OCI-LY1 (cell line): ENCODE results near the gene CEP128.

Experiments
- H2AFZ ChIP-seq: fragments of 200-600 bp; sonication (generic), shearing (Covaris generic); 2 replicates; pipeline ENCODE4 v1.6.0; 2014; ENCODE audit warnings: antibody characterized with exemption, mild to moderate bottlenecking, low read length
- H3F3A ChIP-seq: fragments of 200-600 bp; sonication (generic), shearing (Covaris generic); 2 replicates; pipeline ENCODE4 v1.6.0; 2014; ENCODE audit warnings: mild to moderate bottlenecking, antibody characterized with exemption, low read length, moderate library complexity; ENCODE audit not compliant: insufficient read depth
- H3K27ac ChIP-seq: fragments of 200-600 bp; sonication (generic); 2 replicates; pipeline ENCODE4 v1.5.1; 2014; ENCODE audit warnings: low read length, mixed run types, mild to moderate bottlenecking, low read depth; ENCODE audit not compliant: poor library complexity, severe bottlenecking
- H3K27me3 ChIP-seq: fragments of 200-600 bp; sonication (generic); 2 replicates; pipeline ENCODE4 v1.6.0; 2014; ENCODE audit warnings: antibody characterized with exemption, mild to moderate bottlenecking, low read length, moderate library complexity; ENCODE audit not compliant: insufficient read depth
- H3K36me3 ChIP-seq: fragments of 200-600 bp; sonication (generic); 2 replicates; pipeline ENCODE4 v1.6.1; 2014; ENCODE audit warnings: mild to moderate bottlenecking, antibody characterized with exemption, low read length, moderate library complexity, mixed read lengths; ENCODE audit not compliant: insufficient read depth
- H3K4me1 ChIP-seq: fragments of 200-600 bp; sonication (generic); 2 replicates; pipeline ENCODE4 v1.5.1; 2014; ENCODE audit warnings: mild to moderate bottlenecking, low read length, moderate library complexity; ENCODE audit not compliant: insufficient read depth, severe bottlenecking
- H3K4me2 ChIP-seq: fragments of 200-600 bp; sonication (generic), shearing (Covaris generic); 2 replicates; pipeline ENCODE4 v1.6.1; 2014; ENCODE audit warnings: low read length
- H3K4me3 ChIP-seq: fragments of 200-600 bp; sonication (generic); 2 replicates; pipeline ENCODE4 v1.5.1; 2014; ENCODE audit warnings: low read length, low read depth, mild to moderate bottlenecking, mixed read lengths; ENCODE audit not compliant: poor library complexity, severe bottlenecking
- H3K79me2 ChIP-seq: fragments of 200-600 bp; shearing (Covaris generic); 2 replicates; pipeline ENCODE4 v1.6.1; 2016; ENCODE audit warnings: mixed run types, low read length, mixed read lengths; ENCODE audit not compliant: insufficient read depth
- H3K9ac ChIP-seq: fragments of 200-600 bp; sonication (generic), shearing (Covaris generic); 2 replicates; pipeline ENCODE4 v1.6.1; 2014; ENCODE audit warnings: mild to moderate bottlenecking, low read length, mixed read lengths
- H3K9me2 ChIP-seq: fragments of 200-600 bp; sonication (generic), shearing (Covaris generic); 2 replicates; pipeline ENCODE4 v1.6.1; 2014; ENCODE audit warnings: low read depth, mild to moderate bottlenecking, low read length, mixed read lengths
- H3K9me3 ChIP-seq: fragments of 200-600 bp; shearing (Covaris generic); 2 replicates; pipeline ENCODE4 v1.6.1; 2014; ENCODE audit warnings: low read length, mixed read lengths
- H4K20me1 ChIP-seq: fragments of 200-600 bp; sonication (generic), shearing (Covaris generic); 2 replicates; pipeline ENCODE4 v1.6.0; 2016; ENCODE audit warnings: mild to moderate bottlenecking, low read length; ENCODE audit not compliant: insufficient read depth
- CTCF ChIP-seq: fragments of 200-600 bp; sonication (generic), shearing (Covaris generic); IDR thresholded peaks from 2 replicates; pipeline ENCODE4 v1.5.1; 2017; ENCODE audit warnings: mild to moderate bottlenecking, antibody characterized with exemption, low read length, moderate library complexity, mixed read lengths
- EZH2 ChIP-seq: fragments of 200-600 bp; sonication (generic), shearing (Covaris generic); IDR thresholded peaks from 2 replicates; pipeline ENCODE4 v1.8.0; 2017; ENCODE audit warnings: borderline replicate concordance, mixed run types, mild to moderate bottlenecking, antibody characterized with exemption, low read length, moderate library complexity, mixed read lengths

Gene CEP128

GRCh38 chr14:80607430-80608190, 333.9 kb downstream of the CEP128 start:
- Histone ChIP-seq H3K9me2 (no peaks in the 10 kb centered on the region), H3F3A (no peaks in the 10 kb centered on the region), H4K20me1 (no peaks in the 10 kb centered on the region), H3K9ac (no peak overlapping the region), H3K4me2 (no peak overlapping the region), H3K27ac (no peak overlapping the region), H3K79me2 (no peaks in the 10 kb centered on the region), H3K9me3 (no peaks in the 10 kb centered on the region), H3K27me3 (no peaks in the 10 kb centered on the region), H2AFZ (no peak overlapping the region), H3K4me3 (no peak overlapping the region), H3K36me3 (no peaks in the 10 kb centered on the region), H3K4me1 (no peaks in the 10 kb centered on the region)
- TF ChIP-seq EZH2 (no peak), CTCF (no peak)

GRCh38 chr14:80606347-80606772, 335.2 kb downstream of the CEP128 start:
- Histone ChIP-seq H3K9me3 (no peaks in the 10 kb centered on the region), H3K4me1 (no peaks in the 10 kb centered on the region), H3K4me2 (no peak overlapping the region), H3K27ac (no peak overlapping the region), H4K20me1 (no peaks in the 10 kb centered on the region), H3K36me3 (no peaks in the 10 kb centered on the region), H3K9me2 (no peaks in the 10 kb centered on the region), H3K9ac (no peak overlapping the region), H3K27me3 (no peaks in the 10 kb centered on the region), H2AFZ (no peak overlapping the region), H3F3A (no peaks in the 10 kb centered on the region), H3K4me3 (no peak overlapping the region), H3K79me2 (no peaks in the 10 kb centered on the region)
- TF ChIP-seq CTCF (no peak), EZH2 (no peak)

GRCh38 chr14:80605536-80605935, 336.0 kb downstream of the CEP128 start:
- Histone ChIP-seq H3K9me2 (no peaks in the 10 kb centered on the region), H3K9me3 (no peaks in the 10 kb centered on the region), H3K4me3 (no peak overlapping the region), H3K4me1 (no peaks in the 10 kb centered on the region), H3K4me2 (no peak overlapping the region), H2AFZ (no peak overlapping the region), H3K27me3 (no peaks in the 10 kb centered on the region), H3K79me2 (no peaks in the 10 kb centered on the region), H3K36me3 (no peaks in the 10 kb centered on the region), H3K27ac (no peak overlapping the region), H3K9ac (no peak overlapping the region), H4K20me1 (no peaks in the 10 kb centered on the region), H3F3A (no peaks in the 10 kb centered on the region)
- TF ChIP-seq CTCF (no peak), EZH2 (no peak)
